ENCODE measurements around the gene DAD1. TPM values are rescaled to one million over a fixed set of nuclear protein-coding genes. Genes with fewer than 3 reads are reported as not detected.
"Not testable (repeated sequence)": the region's sequence is repeated elsewhere in the genome, so short reads cannot be mapped to it uniquely, and the experiment has no call there.

The DAD1 gene
- total RNA-seq, 1 donor from 2014 or later = 163 TPM

GRCh38 chr14:22573804-22574203, 15.2 kb downstream of the DAD1 start:
- ATAC-seq (no peak), DNase-seq (ENCODE audit: low spot score) (no peak)
- intact Hi-C loops (cut with DNase I) = no loop called here

GRCh38 chr14:22572562-22573058, 16.4 kb downstream of the DAD1 start:
- no peak for DNase-seq (ENCODE audit: low spot score)
- intact Hi-C loops (cut with DNase I) = no loop called here
- no peak for ATAC-seq

GRCh38 chr14:22570132-22570949, 18.7 kb downstream of the DAD1 start:
- DNase-seq (ENCODE audit: low spot score) = peak; percentile 84
- ATAC-seq = peak; percentile 93
- intact Hi-C loops (cut with DNase I) = no loop called here

- ATAC-seq = no peak
- no peak for DNase-seq (ENCODE audit: low spot score)
- intact Hi-C loops (cut with DNase I) = no loop called here
Measured at GRCh38 chr14:22569737-22570131, 19.3 kb downstream of the DAD1 start.

- DNase-seq (ENCODE audit: low spot score) (no peak), ATAC-seq (no peak)
- intact Hi-C loops (cut with DNase I) = no loop called here
Measured at GRCh38 chr14:22569106-22569736, 19.8 kb downstream of the DAD1 start.

GRCh38 chr14:22567437-22567836, 21.6 kb downstream of the DAD1 start:
- no peak for DNase-seq (ENCODE audit: low spot score)

GRCh38 chr14:22566845-22567244, 22.2 kb downstream of the DAD1 start:
- intact Hi-C loops (cut with DNase I) = no loop called here
- DNase-seq (ENCODE audit: low spot score) = no peak
- ATAC-seq = no peak

More at GRCh38 chr14:22567437-22567836, 21.6 kb downstream of the DAD1 start:
- ATAC-seq = no peak
- intact Hi-C loops (cut with DNase I) = no loop called here

- DNase-seq (ENCODE audit: low spot score); intact Hi-C loops (cut with DNase I); ATAC-seq: not testable (repeated sequence)
Measured at GRCh38 chr14:22566266-22566665, 22.8 kb downstream of the DAD1 start.

- no peak for ATAC-seq
- no peak for DNase-seq (ENCODE audit: low spot score)
- intact Hi-C loops (cut with DNase I) = no loop called here
Measured at GRCh38 chr14:22565391-22565945, 23.6 kb downstream of the DAD1 start.

- intact Hi-C loops (cut with DNase I) = no loop called here
- ATAC-seq (no peak), DNase-seq (ENCODE audit: low spot score) (no peak)
Measured at GRCh38 chr14:22564463-22564862, 24.6 kb downstream of the DAD1 start.

GRCh38 chr14:22563987-22564386, 25.0 kb downstream of the DAD1 start:
- DNase-seq (ENCODE audit: low spot score) (no peak), ATAC-seq (no peak)
- intact Hi-C loops (cut with DNase I) = no loop called here

- DNase-seq (ENCODE audit: low spot score) (no peak), ATAC-seq (no peak)
- intact Hi-C loops (cut with DNase I) = no loop called here
Measured at GRCh38 chr14:22561661-22562579, 27.1 kb downstream of the DAD1 start.

GRCh38 chr14:22561366-22561660, 27.7 kb downstream of the DAD1 start:
- intact Hi-C loops (cut with DNase I) = no loop called here
- ATAC-seq (no peak), DNase-seq (ENCODE audit: low spot score) (no peak)

GRCh38 chr14:22560662-22561365, 28.2 kb downstream of the DAD1 start:
- intact Hi-C loops (cut with DNase I) = no loop called here
- DNase-seq (ENCODE audit: low spot score) = no peak
- ATAC-seq = no peak

GRCh38 chr14:22559041-22559440, 30.0 kb downstream of the DAD1 start:
- ATAC-seq (no peak), DNase-seq (ENCODE audit: low spot score) (no peak)
- intact Hi-C loops (cut with DNase I) = no loop called here

GRCh38 chr14:22558221-22558913, 30.7 kb downstream of the DAD1 start:
- intact Hi-C loops (cut with DNase I) = loop anchor here (1.0 kb wide), 1 partner anchor 168 kb away; no protein-coding TSS in a partner anchor
- DNase-seq (ENCODE audit: low spot score) = no peak
- no peak for ATAC-seq

GRCh38 chr14:22557846-22558220, 31.2 kb downstream of the DAD1 start:
- intact Hi-C loops (cut with DNase I) = loop anchor here (1.0 kb wide), 1 partner anchor 168 kb away; no protein-coding TSS in a partner anchor
- DNase-seq (ENCODE audit: low spot score) (no peak), ATAC-seq (no peak)

GRCh38 chr14:22556990-22557623, 31.9 kb downstream of the DAD1 start:
- DNase-seq (ENCODE audit: low spot score) (peak; percentile 93), ATAC-seq (peak; percentile 92)
- intact Hi-C loops (cut with DNase I) = no loop called here
